ENCODE measurements around the gene SKA2. TPM values are rescaled to one million over a fixed set of nuclear protein-coding genes. Genes with fewer than 3 reads are reported as not detected.

The SKA2 gene
- total and polyA plus RNA-seq, 4 donors: 10.5 to 29.6 (median 11.7) TPM

- H3K9me3 ChIP-seq (ENCODE audit: control insufficient read depth in 4 of 4, low read length in 3 of 4): no peaks in the 10 kb centered on the region
- WGBS: 99% methylated on average over 33 of the region's 33 CpGs
- H3K27me3 ChIP-seq (ENCODE audit: control insufficient read depth in 4 of 4, insufficient read depth in 4 of 4, low read length in 3 of 4): no peaks in the 10 kb centered on the region
- no peak overlapping the region for H3K9ac ChIP-seq (ENCODE audit: low read depth in 1 of 2, low read length in 2 of 2)
- no peak for DNase-seq (ENCODE audit: low spot score)
- no peak overlapping the region for H3K4me3 ChIP-seq (ENCODE audit: low read depth in 1 of 3, low read length in 3 of 3)
- no peak overlapping the region for H3K27ac ChIP-seq (ENCODE audit: low read depth in 1 of 2, low read length in 2 of 2)
- H3K4me1 ChIP-seq (ENCODE audit: control insufficient read depth in 4 of 4, insufficient read depth in 4 of 4, low read length in 3 of 4): no peaks in the 10 kb centered on the region
- TF ChIP-seq ATF3 (IDR thresholded peaks at IDR 0.05) (no peak), GABPA (IDR thresholded peaks at IDR 0.05 in 1 of 2, conservative IDR thresholded peaks at IDR 0.05 in 1 of 2) (no peak), CTCF (IDR thresholded peaks at IDR 0.05; ENCODE audit: low read depth, low read length, missing input control) (no peak), FOXA2 (IDR thresholded peaks at IDR 0.05) (no peak), RXRA (IDR thresholded peaks at IDR 0.05) (no peak), RAD21 (IDR thresholded peaks at IDR 0.05) (no peak), MAX (IDR thresholded peaks at IDR 0.05) (no peak), ZBTB33 (IDR thresholded peaks at IDR 0.05) (no peak), TAF1 (conservative IDR thresholded peaks at IDR 0.05) (no peak), HNF4A (conservative IDR thresholded peaks at IDR 0.05) (no peak), YY1 (IDR thresholded peaks at IDR 0.05) (no peak), SP1 (IDR thresholded peaks at IDR 0.05) (no peak), REST (IDR thresholded peaks at IDR 0.05) (no peak)
- H3K36me3 ChIP-seq (ENCODE audit: control insufficient read depth in 4 of 4, insufficient read depth in 3 of 4, low read depth in 1 of 4, low read length in 3 of 4): no peaks in the 10 kb centered on the region
These were observed 17.5 kb upstream of the SKA2 start for GRCh38 chr17:59172436-59173004.

GRCh38 chr17:59167571-59168001 lies 12.6 kb upstream of the SKA2 start:
- H3K27me3 ChIP-seq (ENCODE audit: control insufficient read depth in 4 of 4, insufficient read depth in 4 of 4, low read length in 3 of 4): no peaks in the 10 kb centered on the region
- no peak overlapping the region for H3K4me3 ChIP-seq (ENCODE audit: low read depth in 1 of 3, low read length in 3 of 3)
- H3K9ac ChIP-seq (ENCODE audit: low read depth in 1 of 2, low read length in 2 of 2): no peak overlapping the region
- H3K36me3 ChIP-seq (ENCODE audit: control insufficient read depth in 4 of 4, insufficient read depth in 3 of 4, low read depth in 1 of 4, low read length in 3 of 4): no peaks in the 10 kb centered on the region
- no peak for DNase-seq (ENCODE audit: low spot score)
- no peaks in the 10 kb centered on the region for H3K9me3 ChIP-seq (ENCODE audit: control insufficient read depth in 4 of 4, low read length in 3 of 4)
- no peak overlapping the region for H3K27ac ChIP-seq (ENCODE audit: low read depth in 1 of 2, low read length in 2 of 2)
- WGBS: 73% methylated on average over 2 of the region's 2 CpGs
- H3K4me1 ChIP-seq (ENCODE audit: control insufficient read depth in 4 of 4, insufficient read depth in 4 of 4, low read length in 3 of 4): no peaks in the 10 kb centered on the region
- TF ChIP-seq HNF4A (conservative IDR thresholded peaks at IDR 0.05) (no peak), EGR1 (IDR thresholded peaks at IDR 0.05; ENCODE audit: low read depth in 2 of 2) (no peak), RAD21 (IDR thresholded peaks at IDR 0.05) (no peak), YY1 (IDR thresholded peaks at IDR 0.05) (no peak), CTCF (IDR thresholded peaks at IDR 0.05; ENCODE audit: low read depth, low read length, missing input control) (no peak), JUND (IDR thresholded peaks at IDR 0.05) (no peak), NR2F2 (IDR thresholded peaks at IDR 0.05) (no peak)

Measured in liver (tissue), 9 donors.